NCI-H748 treated with DMSO at 0.1 percent for 48 hours (cell line): ENCODE measurements around the gene MEIOSIN.
"Not testable (repeated sequence)": the region's sequence is repeated elsewhere in the genome, so short reads cannot be mapped to it uniquely, and the experiment has no call there.

Experiments used
- DNase-seq: peaks from one replicate; lab custom pipeline; 2025; lab: John Stamatoyannopoulos, UW

MEIOSIN gene

GRCh38 chr19:45799541-45799940 is 66.3 kb downstream of the MEIOSIN start:
- not testable (repeated sequence) for DNase-seq

GRCh38 chr19:45800070-45800553 is 66.9 kb downstream of the MEIOSIN start:
- DNase-seq = no peak

GRCh38 chr19:45801603-45802175 is 68.5 kb downstream of the MEIOSIN start:
- no peak for DNase-seq

GRCh38 chr19:45804140-45804958 is 71.1 kb downstream of the MEIOSIN start:
- DNase-seq = no peak

GRCh38 chr19:45804959-45805230 is 71.7 kb downstream of the MEIOSIN start:
- no peak for DNase-seq

- DNase-seq = no peak
Measured at GRCh38 chr19:45805719-45806118, 72.5 kb downstream of the MEIOSIN start.

GRCh38 chr19:45809643-45810159 is 76.5 kb downstream of the MEIOSIN start:
- DNase-seq = no peak

GRCh38 chr19:45812297-45812696 is 79.1 kb downstream of the MEIOSIN start:
- no peak for DNase-seq
